Activated CD4-positive, alpha-beta T cell treated with anti-CD3 and anti-CD28 coated beads for 1 hour (primary cell): ENCODE measurements around the gene NCOA7.
"Not testable (repeated sequence)": the region's sequence is repeated elsewhere in the genome, so short reads cannot be mapped to it uniquely, and the experiment has no call there.

Source experiments
- DNase-seq: peaks from one replicate; pipeline ENCODE4 v3.0.0-alpha.2; 2020

The NCOA7 gene

GRCh38 chr6:125793863-125794262 lies 3.1 kb downstream of the NCOA7 start:
- DNase-seq = no peak

DNA sequence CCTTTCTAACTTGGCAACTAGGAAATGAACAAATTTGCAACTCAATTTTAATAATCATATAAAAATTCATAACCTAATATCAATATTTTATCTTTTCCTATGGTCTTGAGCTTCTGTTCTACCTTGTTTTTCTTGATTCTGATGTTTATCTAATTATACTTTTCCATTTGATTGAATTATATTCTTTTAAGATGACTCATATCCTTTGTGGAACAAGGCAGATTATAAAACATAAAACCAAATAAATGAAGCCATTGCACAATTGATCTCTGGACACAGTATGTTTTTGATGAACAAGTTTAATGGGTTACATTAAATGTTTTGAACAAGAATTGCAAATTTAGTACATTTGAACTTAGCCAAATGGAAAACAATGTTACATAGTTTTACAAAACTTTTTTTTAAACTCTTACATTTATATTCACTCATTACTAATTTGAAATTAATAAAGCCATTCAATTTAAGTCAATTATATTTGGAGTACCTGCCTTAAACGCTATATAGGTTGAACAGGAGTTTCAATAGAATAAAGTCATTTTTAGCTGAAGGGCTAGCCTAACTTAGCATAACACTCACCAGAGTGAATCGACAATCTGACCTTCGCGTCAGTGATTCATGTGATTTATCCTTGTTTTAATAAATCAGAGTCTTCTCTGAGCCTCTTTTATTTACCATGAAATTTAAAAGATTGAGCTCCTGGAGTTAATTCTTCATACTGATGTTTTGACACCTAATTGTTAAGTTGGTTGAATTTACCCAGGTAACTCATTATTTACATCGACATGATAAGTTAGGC lies 3.8 kb downstream of the NCOA7 start:
- no peak for DNase-seq

DNA sequence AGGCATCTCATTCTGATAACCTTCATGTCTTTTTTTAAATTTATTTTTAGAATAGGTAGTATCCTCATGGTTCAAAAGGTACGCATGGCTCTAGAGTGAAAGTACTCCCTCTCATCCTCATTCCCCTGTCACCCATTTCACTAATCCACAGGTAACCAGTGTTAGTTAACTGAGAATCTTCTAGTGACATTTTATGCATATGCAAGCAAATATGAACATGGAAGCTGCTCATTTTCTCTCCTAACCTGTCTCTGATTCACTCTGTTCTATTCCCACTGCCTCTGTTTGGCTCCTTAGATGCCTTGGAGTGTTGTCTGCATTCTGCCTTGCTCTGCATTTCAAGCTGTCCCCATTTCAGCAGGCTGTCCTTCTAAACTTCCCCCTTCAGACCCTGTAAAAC lies 4.5 kb downstream of the NCOA7 start:
- no peak for DNase-seq

DNA sequence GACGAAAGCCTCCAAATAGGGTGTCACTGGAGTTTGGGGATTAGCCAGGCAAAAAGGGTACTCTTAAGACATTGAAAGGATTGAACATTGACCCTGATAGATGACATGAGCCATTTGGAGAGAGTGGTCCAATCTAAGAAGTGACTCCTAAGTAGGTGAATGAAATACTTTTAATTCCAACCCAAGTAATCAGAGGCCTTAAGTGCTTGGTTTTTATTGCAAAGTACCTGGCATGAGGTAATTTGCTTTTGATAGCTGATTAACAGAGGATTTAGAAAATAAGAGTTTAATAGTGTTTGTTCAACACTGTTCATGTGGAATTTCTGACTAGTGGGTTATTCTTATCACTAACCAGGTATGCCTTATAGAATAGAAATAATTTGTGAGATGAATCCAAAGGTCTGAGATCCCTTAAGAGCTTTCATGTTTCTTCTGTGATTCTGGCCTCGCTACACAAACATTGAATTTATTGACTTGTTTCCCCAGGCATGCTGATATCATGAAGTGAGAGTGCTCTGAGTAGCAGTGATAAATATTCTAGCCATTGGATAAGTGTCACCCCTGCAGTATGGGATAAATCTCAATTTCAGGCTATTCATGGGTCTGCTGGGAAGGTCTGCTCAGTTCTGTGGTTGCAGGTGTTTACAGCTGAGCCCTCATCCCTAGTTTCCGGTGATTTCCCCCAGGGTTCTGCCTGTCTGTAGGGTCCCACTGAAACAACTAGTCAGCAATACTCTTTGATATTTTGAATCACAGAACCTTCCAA lies 6.5 kb downstream of the NCOA7 start:
- DNase-seq = no peak

- DNase-seq = no peak
Measured at GRCh38 chr6:125797886-125798444, 7.2 kb downstream of the NCOA7 start.

GRCh38 chr6:125798734-125799508 lies 8.2 kb downstream of the NCOA7 start:
- no peak for DNase-seq

GRCh38 chr6:125802383-125802782 lies 11.6 kb downstream of the NCOA7 start:
- DNase-seq = no peak

DNA sequence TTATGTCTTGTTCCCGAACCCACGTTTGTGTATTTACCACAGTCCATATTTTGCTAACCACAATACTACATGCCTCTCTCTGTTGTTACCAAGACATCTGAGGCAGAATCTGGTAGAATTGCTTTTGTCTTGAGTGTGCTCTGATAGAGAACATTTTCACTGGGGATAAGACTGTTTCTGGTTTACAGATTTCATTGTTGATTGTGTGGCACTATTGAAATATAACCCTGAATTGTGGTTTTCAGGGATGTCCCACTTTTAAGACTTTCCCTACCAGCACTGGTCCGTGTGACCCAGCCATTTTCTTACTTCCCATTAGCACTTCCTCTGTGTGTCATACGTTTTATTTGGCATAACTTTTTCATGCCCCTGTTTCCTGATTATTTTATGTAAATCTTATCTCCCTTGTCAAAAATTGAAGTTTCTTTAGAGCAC lies 12.2 kb downstream of the NCOA7 start:
- no peak for DNase-seq

DNA sequence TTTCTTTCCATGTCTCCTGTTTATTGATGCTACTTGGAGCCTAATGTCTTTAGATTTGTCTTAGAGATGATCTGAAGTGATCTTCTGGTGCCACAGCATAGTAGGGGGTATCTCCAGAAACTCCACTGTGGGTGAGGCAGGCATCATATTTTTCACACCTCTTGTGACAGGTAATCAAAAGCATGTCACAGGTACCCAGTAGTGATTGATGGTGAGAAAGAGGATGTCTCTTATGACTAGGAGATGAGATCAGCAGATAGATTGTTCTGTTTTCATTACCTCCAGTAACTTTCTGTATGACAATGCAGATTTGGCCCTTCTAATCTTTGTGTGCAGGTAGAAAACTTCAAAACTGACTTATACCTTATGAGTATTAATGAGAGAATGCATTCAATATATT lies 13.5 kb downstream of the NCOA7 start:
- DNase-seq = no peak

DNA sequence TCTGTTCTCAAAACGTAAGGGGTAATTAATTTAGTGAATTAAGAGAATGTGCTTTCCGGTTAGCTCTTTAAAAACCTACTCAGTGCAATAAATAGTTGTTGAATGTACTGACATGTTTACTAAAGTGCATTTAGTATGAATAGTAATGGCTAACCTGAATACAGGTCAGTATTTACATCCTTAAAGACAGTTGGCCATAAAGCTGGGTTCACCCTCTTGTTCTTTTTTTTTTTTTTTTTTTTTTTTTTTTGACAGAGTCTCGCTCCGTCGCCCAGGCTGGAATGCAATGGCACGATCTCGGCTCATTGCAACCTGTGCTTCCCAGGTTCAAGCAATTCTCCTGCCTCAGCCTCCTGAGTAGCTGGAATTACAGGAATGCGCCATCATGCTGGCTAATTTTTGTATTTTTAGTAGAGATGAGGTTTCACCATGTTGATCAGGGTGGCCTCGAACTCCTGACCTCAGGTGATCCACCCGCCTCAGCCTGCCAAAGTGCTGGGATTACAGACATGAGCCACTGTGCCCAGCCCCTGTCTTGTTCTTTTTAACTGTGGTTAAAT lies 14.2 kb downstream of the NCOA7 start:
- DNase-seq = not testable (repeated sequence)

- DNase-seq = no peak
Measured at GRCh38 chr6:125806813-125807212, 16.1 kb downstream of the NCOA7 start.

- DNase-seq = no peak
Measured at GRCh38 chr6:125807293-125807692, 16.5 kb downstream of the NCOA7 start.

- no peak for DNase-seq
Measured at GRCh38 chr6:125808060-125808459, 17.3 kb downstream of the NCOA7 start.

GRCh38 chr6:125808591-125808990 lies 17.8 kb downstream of the NCOA7 start:
- no peak for DNase-seq

- DNase-seq = no peak
Measured at GRCh38 chr6:125809570-125810170, 18.9 kb downstream of the NCOA7 start.

GRCh38 chr6:125810445-125810844 lies 19.7 kb downstream of the NCOA7 start:
- no peak for DNase-seq

GRCh38 chr6:125811259-125811658 lies 20.5 kb downstream of the NCOA7 start:
- no peak for DNase-seq

GRCh38 chr6:125812394-125813292 lies 21.9 kb downstream of the NCOA7 start:
- DNase-seq = no peak

- DNase-seq = no peak
Measured at GRCh38 chr6:125814481-125814880, 23.7 kb downstream of the NCOA7 start.

DNA sequence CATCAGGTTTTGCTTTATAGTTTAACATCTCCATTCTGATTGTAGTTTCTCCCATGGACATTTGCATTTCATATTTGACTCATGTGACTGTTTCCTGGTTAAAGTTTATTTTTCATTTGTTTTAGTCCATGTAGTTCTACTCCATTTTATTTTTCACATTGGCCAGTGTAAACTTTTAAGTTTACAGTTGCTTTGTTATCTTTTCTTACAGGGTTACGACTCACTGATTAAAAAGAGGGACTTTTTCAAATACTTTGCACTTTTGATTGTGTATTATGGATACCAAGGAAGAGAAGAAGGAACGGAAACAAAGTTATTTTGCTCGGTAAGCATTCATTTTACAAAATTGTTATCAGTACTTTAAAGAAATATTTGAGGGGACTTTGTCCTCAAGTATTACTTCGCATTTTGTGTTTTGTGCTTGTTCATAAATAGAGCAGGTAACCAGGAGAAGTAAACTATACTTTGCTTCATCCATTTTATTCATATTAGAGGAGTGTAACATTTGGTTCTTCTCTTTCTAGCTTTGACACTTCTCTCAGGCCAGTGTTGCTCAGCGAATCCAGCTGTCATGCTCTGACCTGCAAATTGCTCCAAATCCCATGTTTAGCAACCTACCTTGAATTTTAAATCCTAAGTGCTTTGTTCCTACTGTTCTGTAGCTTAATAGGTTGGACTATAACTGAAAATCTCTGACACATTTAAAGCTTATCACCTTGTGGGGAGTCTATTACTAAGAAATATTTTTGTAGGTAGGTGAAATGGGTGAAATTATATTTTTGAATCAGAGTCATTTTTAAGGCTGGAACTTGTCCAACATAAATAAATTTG lies 24.5 kb downstream of the NCOA7 start:
- DNase-seq = no peak
